ENCODE data around the gene GPR32. TPM values are rescaled to one million over a fixed set of nuclear protein-coding genes. Genes with fewer than 3 reads are reported as not detected.
"Not testable (repeated sequence)": the region's sequence is repeated elsewhere in the genome, so short reads cannot be mapped to it uniquely, and the experiment has no call there.

Gene GPR32
- polyA plus RNA-seq, 12 donors = 0.13 TPM; not detected in 11

GRCh38 chr19:50799547-50799851 lies 29.2 kb downstream of the GPR32 start:
- no peak for DNase-seq

GRCh38 chr19:50801107-50801506 lies 30.8 kb downstream of the GPR32 start:
- DNase-seq = no peak

DNA sequence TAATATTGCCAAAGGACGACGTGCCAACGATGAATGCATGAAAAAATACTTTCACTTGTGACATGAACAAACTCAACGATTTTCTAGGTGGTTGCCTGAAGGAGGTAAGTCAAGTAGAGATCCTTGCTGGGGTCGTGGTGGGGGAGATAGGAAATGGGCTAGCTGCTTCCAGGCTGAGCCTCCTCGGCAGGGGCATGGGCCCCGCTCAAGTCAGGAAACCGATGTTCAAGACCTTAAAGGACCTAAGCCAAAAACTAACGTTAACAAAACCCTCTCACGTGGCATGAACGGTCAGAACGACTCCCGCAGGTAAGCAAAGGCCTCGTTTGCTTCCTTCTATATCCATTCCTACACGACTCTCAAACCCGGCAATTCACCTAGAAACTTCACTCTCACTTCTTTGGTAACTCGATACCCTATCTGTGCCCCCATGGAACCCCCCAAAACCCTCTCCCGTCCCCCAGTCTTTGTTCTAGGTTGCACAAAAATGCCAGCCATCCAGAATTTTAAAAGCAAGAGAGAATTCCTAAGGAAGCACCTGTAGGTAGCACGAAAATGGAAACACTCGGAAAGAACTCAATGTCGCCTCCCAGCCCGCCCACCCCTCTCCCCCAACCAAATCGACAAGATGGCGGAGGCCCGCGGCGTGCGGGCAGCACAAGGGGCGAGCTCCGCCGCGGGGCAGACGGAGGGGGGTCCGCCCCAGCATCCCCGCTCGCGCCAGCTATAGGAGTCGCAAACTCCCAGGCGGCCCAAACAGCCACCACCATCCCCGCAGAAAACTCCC lies 33.6 kb downstream of the GPR32 start:
- DNase-seq = peak; percentile 15

GRCh38 chr19:50804420-50805272 lies 34.4 kb downstream of the GPR32 start:
- peak; percentile 98 for DNase-seq

DNA sequence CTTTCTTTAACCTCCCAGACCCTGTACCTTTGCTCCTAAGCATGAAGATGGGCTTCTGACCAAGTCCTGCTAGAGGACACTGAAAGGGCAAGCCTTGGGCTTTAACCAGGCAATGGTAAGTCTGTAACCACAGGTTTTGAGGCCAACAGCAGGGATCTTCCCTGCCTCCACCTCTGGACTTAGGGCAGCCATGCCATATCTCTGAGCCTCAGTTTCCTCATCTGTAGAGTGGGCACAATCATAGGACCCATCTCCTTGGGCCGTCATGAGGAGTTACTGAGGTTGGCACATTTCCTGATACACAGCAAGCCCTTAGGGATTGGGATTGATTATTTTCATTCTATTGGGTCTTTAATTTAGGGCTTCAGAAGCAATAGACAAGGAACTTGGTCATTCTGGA lies 38.6 kb downstream of the GPR32 start:
- no peak for DNase-seq

GRCh38 chr19:50811622-50812238 lies 41.5 kb downstream of the GPR32 start:
- DNase-seq = not testable (repeated sequence)

DNA sequence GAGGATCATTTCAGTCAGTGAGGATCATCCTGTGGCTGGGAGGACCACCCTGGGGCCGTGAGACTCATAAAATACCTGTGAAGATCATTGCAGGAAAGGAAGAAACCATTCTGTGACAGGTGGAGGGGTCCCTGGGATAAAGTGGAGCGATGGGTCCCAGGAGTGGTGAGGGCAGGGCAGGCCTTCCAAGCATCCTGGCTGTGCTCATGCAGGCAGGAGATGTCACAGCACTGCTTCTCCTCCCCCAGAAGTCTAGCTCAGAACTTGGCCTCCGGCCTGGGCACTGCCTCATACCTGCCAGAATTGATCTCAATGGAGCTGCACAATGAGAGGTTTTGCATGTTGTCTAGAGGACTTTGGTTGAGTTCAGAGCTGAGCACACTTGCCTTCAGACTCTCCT lies 42.2 kb downstream of the GPR32 start:
- no peak for DNase-seq

GRCh38 chr19:50814883-50815282 lies 44.6 kb downstream of the GPR32 start:
- DNase-seq = no peak

GRCh38 chr19:50815439-50815838 lies 45.2 kb downstream of the GPR32 start:
- DNase-seq = no peak

DNA sequence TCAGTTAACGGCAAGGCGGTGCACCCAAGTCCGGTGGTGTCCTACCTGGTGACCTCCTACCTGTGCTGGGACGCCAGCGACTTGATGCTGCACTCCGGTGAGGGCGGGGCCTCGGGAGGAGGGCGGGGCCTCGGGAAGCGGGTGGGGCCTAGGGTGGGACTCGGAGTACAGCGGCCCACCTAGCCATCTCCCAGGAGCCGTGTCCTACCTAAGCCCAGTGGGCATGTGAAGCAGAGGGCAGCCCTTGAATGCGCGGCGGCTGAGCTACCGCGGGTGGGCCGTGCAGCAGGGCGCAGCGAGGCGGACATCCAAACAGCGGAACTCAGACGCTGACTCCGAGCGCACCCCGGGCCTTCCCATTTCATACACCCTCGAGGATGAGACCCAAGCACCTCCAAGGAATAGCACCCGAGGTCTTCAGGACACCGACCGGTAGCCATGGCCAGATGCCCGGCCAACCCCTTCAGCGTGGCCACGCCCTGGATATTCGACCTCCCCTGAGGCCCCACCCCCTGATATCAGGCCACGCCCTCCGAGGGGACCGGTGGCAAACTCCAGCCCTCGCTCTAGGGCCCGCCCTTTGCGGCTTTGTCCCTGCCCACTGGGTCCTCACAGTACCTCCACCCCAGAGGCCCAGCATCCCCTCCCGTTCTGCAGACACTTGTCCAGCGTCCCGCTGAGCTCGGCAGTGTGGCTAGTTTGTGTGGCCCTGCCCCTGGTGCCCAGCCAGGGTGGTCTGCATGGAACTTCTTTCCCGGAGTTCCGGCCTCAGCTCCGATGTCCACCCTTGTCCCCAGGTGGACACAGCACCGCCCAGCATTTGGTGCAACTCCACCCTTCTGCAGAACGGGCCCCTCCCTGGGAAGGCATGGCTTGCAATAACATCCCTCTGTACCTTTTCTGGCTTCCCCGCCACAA lies 47.9 kb downstream of the GPR32 start:
- no peak for DNase-seq

GRCh38 chr19:50818859-50819472 lies 48.7 kb downstream of the GPR32 start:
- no peak for DNase-seq

GRCh38 chr19:50819636-50820035 lies 49.4 kb downstream of the GPR32 start:
- no peak for DNase-seq

- DNase-seq = no peak
Measured at GRCh38 chr19:50820086-50820485, 49.8 kb downstream of the GPR32 start.

GRCh38 chr19:50820549-50821247 lies 50.4 kb downstream of the GPR32 start:
- DNase-seq = no peak

- no peak for DNase-seq
Measured at GRCh38 chr19:50821248-50821612, 51.0 kb downstream of the GPR32 start.

Other genes starting within 250 kb of the GPR32 start
- 10 to 100 TPM in 4 of 12 donors, 1 to 10 TPM in 7, not detected in 1; 6.0 to 21.0 (median 8.7) TPM for gene LRRC4B, start 202.0 kb upstream of the GPR32 start, polyA plus RNA-seq (ENCODE audit: insufficient read length in 12 of 12)
- under 1 TPM in 3 of 12 donors, not detected in 9; 0.05 to 0.25 (median 0.12) TPM for gene SYT3, start 130.6 kb upstream of the GPR32 start, polyA plus RNA-seq (ENCODE audit: insufficient read length in 12 of 12)
- gene C19orf81, start 121.0 kb upstream of the GPR32 start, polyA plus RNA-seq (ENCODE audit: insufficient read length in 12 of 12) = 1 to 10 TPM in 7 of 12 donors, under 1 TPM in 3, not detected in 2; 0.85 to 2.8 (median 1.5) TPM
- gene SHANK1, start 50.7 kb upstream of the GPR32 start, polyA plus RNA-seq (ENCODE audit: insufficient read length in 12 of 12) = 10 to 100 TPM in 11 of 12 donors, not detected in 1; 11.4 to 87.6 (median 22.0) TPM
- gene CLEC11A, start 47.1 kb upstream of the GPR32 start, polyA plus RNA-seq (ENCODE audit: insufficient read length in 12 of 12) = 10 to 100 TPM in 11 of 12 donors, not detected in 1; 14.6 to 62.3 (median 17.6) TPM
- under 1 TPM in 2 of 12 donors, not detected in 10; 0.28 to 0.29 TPM for gene ACP4, start 20.0 kb downstream of the GPR32 start, polyA plus RNA-seq (ENCODE audit: insufficient read length in 12 of 12)
- gene KLK1, start 53.3 kb downstream of the GPR32 start, polyA plus RNA-seq (ENCODE audit: insufficient read length in 12 of 12) = 10 to 100 TPM in 1 of 12 donors, 1 to 10 TPM in 3, under 1 TPM in 3, not detected in 5; 0.18 to 17.9 (median 1.0) TPM
- gene KLK15, start 63.1 kb downstream of the GPR32 start, polyA plus RNA-seq (ENCODE audit: insufficient read length in 12 of 12) = not detected
- 1 to 10 TPM in 1 of 12 donors, not detected in 11; 9.4 TPM for gene KLK3, start 84.5 kb downstream of the GPR32 start, polyA plus RNA-seq (ENCODE audit: insufficient read length in 12 of 12)
- under 1 TPM in 1 of 12 donors, not detected in 11; 0.20 TPM for gene KLK2, start 103.0 kb downstream of the GPR32 start, polyA plus RNA-seq (ENCODE audit: insufficient read length in 12 of 12)
- gene KLK4, start 140.9 kb downstream of the GPR32 start, polyA plus RNA-seq (ENCODE audit: insufficient read length in 12 of 12) = under 1 TPM in 1 of 12 donors, not detected in 11; 0.21 TPM
- under 1 TPM in 1 of 12 donors, not detected in 11; 0.32 TPM for gene KLK5, start 182.6 kb downstream of the GPR32 start, polyA plus RNA-seq (ENCODE audit: insufficient read length in 12 of 12)
- under 1 TPM in 4 of 12 donors, not detected in 8; 0.22 to 0.50 (median 0.39) TPM for gene KLK6, start 199.1 kb downstream of the GPR32 start, polyA plus RNA-seq (ENCODE audit: insufficient read length in 12 of 12)
- gene KLK7, start 213.5 kb downstream of the GPR32 start, polyA plus RNA-seq (ENCODE audit: insufficient read length in 12 of 12) = under 1 TPM in 8 of 12 donors, not detected in 4; 0.07 to 0.66 (median 0.14) TPM
- 1 to 10 TPM in 3 of 12 donors, not detected in 9; 1.0 to 2.3 (median 1.8) TPM for gene KLK8, start 231.1 kb downstream of the GPR32 start, polyA plus RNA-seq (ENCODE audit: insufficient read length in 12 of 12)
- 1 to 10 TPM in 1 of 12 donors, under 1 TPM in 7, not detected in 4; 0.05 to 2.1 (median 0.19) TPM for gene KLK10, start 249.2 kb downstream of the GPR32 start, polyA plus RNA-seq (ENCODE audit: insufficient read length in 12 of 12)

Measured in muscle of arm (tissue), 12 donors.